K562 (cell line): ENCODE measurements around the gene KTN1.

Experiments
- EGR1 ChIP-seq: fragments of 450-650 bp; conservative IDR thresholded peaks from 2 replicates; pipeline ENCODE4 v1.6.1; 2017; ENCODE audit warnings: mild to moderate bottlenecking
- NFYB ChIP-seq: IDR thresholded peaks from 2 replicates; pipeline ENCODE4 v1.6.1; 2011; ENCODE audit warnings: mild to moderate bottlenecking, moderate library complexity; ENCODE audit not compliant: insufficient read length; ENCODE audit errors: extremely low read depth
- POLR2A ChIP-seq: fragments of 450-650 bp; conservative IDR thresholded peaks from 2 replicates; pipeline ENCODE4 v1.6.1; 2016
- POLR3A ChIP-seq: IDR thresholded peaks from 2 replicates; pipeline ENCODE4 v1.6.1; 2011; ENCODE audit warnings: borderline replicate concordance, mild to moderate bottlenecking, moderate library complexity; ENCODE audit not compliant: insufficient read length, insufficient read depth; ENCODE audit errors: extremely low read depth
- TAF1 ChIP-seq: IDR thresholded peaks from 2 replicates; pipeline ENCODE4 v1.6.1; 2011; ENCODE audit warnings: mild to moderate bottlenecking, low read length, moderate library complexity; ENCODE audit not compliant: insufficient read depth, control insufficient read depth, severe bottlenecking; ENCODE audit errors: extremely low read depth
- ZNF143 ChIP-seq: sonication (generic); formaldehyde crosslinking; IDR thresholded peaks from 2 replicates; pipeline ENCODE4 v1.9.0; 2022; ENCODE audit warnings: mild to moderate bottlenecking, missing genetic modification reagents
- TF ChIP-seq, protein P1 (sequence below): fragments of 450-650 bp; IDR thresholded peaks from 2 replicates; pipeline ENCODE4 v1.7.1; 2018; ENCODE audit warnings: mild to moderate bottlenecking, low read depth; ENCODE audit not compliant: partially characterized antibody
- TF ChIP-seq, protein P2 (sequence below), 3 experiments: IDR thresholded peaks in 2 of 3; conservative IDR thresholded peaks in 1 of 3; 2 replicates each; pipeline ENCODE4 v1.5.1; 2011 to 2012; ENCODE audit warnings: low read length in 3 of 3, mild to moderate bottlenecking in 3 of 3, control low read depth in 2 of 3, improper control_type of control experiment in 1 of 3, inconsistent platforms in 1 of 3, low read depth in 1 of 3, mixed read lengths in 1 of 3, moderate library complexity in 1 of 3; ENCODE audit not compliant: insufficient read depth in 2 of 3

DNA sequence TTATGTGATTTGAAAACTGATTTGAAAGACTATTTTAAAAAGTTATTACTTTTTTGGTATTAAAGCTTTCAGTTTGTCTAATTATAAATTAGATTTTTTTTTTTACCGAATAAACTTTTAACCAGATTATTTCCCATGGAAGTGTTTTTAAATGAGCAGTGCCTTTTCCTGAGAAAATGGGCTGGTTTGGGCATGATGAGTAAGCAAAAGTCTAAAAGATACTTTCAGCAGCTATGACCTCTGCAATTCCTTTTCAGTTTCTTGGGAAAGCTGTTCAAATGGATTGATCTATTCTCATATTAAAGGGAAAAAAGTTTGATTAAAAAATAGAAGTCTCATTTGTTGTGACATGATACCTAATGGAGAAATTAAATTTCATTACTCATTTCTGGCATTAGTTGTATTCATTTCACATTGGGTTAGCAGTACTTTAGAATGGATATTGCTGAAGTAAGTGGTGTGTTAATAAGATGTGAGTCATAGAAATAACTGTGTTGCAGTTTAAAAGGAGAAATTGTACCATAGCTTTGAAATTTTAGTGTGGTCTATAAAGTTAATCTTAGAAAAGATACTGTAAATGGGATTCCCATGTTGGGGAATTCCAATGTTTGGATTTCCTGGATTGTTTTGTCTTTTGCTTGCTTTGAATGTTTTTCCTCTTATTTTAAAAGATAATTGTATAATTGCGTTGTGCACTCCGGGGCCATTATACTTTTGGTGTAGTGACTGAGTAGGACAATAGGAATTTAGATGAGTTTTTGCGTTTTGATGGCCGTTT, 21.0 kb downstream of the KTN1 start:
- TF ChIP-seq, protein P1, sequence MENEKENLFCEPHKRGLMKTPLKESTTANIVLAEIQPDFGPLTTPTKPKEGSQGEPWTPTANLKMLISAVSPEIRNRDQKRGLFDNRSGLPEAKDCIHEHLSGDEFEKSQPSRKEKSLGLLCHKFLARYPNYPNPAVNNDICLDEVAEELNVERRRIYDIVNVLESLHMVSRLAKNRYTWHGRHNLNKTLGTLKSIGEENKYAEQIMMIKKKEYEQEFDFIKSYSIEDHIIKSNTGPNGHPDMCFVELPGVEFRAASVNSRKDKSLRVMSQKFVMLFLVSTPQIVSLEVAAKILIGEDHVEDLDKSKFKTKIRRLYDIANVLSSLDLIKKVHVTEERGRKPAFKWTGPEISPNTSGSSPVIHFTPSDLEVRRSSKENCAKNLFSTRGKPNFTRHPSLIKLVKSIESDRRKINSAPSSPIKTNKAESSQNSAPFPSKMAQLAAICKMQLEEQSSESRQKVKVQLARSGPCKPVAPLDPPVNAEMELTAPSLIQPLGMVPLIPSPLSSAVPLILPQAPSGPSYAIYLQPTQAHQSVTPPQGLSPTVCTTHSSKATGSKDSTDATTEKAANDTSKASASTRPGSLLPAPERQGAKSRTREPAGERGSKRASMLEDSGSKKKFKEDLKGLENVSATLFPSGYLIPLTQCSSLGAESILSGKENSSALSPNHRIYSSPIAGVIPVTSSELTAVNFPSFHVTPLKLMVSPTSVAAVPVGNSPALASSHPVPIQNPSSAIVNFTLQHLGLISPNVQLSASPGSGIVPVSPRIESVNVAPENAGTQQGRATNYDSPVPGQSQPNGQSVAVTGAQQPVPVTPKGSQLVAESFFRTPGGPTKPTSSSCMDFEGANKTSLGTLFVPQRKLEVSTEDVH, result no peak
- TF ChIP-seq POLR3A (no peak), EGR1 (no peak), POLR2A (no peak), NFYB (no peak), ZNF143 (CRISPR knock-in tag) (no peak), TAF1 (no peak)
- TF ChIP-seq, protein P2, sequence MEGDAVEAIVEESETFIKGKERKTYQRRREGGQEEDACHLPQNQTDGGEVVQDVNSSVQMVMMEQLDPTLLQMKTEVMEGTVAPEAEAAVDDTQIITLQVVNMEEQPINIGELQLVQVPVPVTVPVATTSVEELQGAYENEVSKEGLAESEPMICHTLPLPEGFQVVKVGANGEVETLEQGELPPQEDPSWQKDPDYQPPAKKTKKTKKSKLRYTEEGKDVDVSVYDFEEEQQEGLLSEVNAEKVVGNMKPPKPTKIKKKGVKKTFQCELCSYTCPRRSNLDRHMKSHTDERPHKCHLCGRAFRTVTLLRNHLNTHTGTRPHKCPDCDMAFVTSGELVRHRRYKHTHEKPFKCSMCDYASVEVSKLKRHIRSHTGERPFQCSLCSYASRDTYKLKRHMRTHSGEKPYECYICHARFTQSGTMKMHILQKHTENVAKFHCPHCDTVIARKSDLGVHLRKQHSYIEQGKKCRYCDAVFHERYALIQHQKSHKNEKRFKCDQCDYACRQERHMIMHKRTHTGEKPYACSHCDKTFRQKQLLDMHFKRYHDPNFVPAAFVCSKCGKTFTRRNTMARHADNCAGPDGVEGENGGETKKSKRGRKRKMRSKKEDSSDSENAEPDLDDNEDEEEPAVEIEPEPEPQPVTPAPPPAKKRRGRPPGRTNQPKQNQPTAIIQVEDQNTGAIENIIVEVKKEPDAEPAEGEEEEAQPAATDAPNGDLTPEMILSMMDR (IDR thresholded peaks at IDR 0.05 in 2 of 3, conservative IDR thresholded peaks at IDR 0.05 in 1 of 3; ENCODE audit: insufficient read depth in 2 of 3, low read depth in 1 of 3, low read length in 3 of 3), result no peak
